Suppressor macrophage treated with lipopolysaccharide for 4 hours (primary cell): ENCODE measurements around the gene CXCL17.

Source experiments
- DNase-seq: peaks from one replicate; pipeline ENCODE4 v3.0.0-alpha.2; 2020

Gene CXCL17

DNA sequence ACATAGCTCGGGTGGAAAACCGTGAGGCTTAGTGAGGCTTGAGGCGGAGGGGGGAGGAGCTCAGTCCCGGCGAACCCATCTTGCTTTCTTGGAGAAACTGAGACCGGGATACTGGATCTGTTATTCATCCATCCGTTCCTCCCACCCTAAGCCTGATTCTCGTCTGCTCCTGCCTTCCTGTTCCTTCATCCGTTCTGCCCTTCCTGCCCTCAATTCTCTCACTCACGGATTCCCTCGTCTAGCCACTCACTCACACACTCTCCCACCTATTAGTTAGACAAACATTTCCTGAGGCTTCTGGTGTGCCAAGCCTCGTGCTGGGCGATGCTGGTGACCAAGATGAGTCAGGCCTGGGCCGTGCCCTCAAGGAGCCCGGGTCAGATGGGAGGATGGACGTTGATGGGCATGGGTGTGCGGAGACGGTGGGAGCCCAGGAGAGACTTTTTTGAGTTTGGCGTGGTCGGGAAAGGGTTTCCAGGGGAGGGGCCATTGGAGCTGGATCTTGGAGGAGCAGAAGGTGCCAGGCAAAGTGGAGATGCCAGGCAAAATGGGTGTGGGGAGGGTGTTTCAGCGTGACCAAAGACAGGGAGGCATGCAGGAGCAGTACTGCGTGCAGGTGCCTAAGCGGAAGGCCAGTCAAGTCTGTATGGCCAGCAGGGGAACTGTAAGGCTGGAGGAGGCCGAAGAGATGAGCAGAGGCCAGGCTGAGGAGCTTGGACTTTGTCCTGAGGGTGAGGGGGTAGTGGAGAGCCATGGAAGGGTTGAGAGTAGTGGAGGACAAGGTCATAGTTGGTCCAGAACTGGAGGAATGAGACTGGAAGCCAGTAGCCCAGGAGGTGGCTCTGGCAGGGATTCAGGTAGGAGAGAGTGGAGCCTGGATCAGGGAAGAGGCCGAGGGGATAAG lies 45.2 kb downstream of the CXCL17 start:
- DNase-seq = peak; percentile 13

DNA sequence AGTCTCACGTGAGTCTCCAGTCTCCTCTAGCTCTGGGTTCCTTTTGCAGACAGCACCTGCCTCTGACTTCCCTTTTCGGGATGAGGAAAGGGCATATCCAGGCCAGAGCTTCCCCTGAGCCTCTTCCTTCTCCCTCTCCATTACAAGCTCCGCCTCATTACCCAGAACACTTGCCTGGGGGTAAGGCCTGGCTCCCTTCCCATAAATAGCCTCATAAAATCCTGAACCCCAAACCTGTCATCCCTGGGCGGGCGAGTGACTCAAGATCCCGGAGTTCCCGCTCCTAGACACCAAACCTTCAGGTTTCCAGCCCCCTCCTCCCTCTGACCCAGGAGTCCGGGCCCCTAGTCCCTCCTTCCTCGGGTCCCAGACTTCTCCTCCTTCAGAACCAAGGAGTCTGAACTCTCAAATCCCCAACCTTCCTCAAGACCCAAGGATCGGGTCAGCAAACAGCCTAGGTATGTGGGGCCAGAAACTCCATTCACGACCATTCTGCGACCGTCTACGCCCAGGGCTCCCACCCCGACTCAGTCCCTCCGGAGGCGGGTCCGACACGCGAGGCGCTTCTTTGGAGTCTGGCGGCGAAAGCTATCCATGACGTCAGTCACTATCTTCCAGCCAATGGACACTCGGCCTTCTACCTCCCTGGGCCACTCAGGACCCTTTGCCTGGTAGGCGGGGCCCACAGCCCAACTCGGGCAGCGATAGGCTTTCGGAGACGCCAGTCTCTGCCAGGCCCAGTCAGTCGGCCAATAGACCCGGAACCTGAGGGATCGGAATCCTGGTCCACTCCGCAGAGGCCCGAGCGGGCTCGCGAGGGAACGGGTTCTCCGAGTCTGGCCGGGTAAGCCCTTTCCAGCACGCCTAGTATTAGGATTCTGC lies 46.1 kb downstream of the CXCL17 start:
- DNase-seq = peak; percentile 99

DNA sequence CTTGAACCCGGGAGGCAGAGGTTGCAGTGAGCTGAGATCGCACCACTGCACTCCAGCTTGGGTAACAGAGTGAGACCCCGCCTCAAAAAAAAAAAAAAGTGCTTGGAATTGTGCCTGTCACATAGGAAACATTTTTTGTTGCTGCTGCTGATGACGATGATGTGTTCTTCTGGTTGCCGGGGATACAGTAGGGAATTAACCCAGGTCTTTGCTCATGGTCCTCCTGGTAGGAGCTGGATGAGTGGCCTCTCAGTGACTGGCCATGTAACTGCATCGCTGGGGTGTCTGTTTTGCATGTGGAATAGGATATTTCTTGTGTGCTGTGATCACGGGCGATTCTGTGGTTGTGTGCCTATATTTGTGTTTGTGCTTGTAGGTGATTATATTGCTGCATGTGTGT lies 48.0 kb downstream of the CXCL17 start:
- no peak for DNase-seq

DNA sequence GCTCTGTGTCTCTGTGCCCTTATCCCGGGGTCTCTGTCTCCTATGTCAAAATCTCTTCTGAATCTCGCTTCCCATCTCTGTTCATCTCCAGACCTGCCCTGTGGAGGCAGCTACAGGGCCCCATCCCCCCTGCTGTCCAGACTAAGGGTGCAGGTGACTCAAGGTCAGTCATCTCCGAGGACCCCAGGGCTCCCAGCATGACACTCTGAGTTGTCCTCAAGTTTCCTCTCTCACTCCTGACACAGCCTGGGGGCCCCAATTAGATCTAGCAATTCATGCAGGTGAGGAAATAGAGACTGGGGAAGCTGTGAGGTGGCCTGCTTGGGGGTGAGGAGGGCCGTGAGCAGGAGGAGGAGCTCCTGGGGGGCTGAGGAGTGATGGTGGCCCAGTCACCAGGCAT lies 50.6 kb downstream of the CXCL17 start:
- DNase-seq = no peak

DNA sequence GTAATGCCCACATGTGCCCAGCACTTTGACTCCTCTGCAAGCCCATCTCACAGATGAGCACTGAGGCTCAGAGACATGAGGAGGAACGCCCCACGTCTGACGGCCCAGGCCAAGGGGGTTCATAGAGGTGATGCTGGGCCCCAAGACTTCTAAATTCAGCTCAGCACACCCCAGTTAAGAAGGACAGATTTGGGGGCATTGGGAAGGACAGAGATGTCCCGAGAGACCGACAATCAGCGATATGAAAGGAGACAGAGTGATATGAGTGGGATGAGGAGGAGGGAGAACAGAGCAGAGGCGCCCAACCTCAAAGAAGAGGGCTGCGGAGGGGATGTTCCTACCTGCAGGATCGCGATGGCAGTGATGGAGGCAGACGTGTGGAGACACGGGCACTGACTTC lies 52.8 kb downstream of the CXCL17 start, which contains the start of gene CNFN:
Gene CNFN, minus strand, starts transcription at position 399 of the 400 bp plus-strand sequence. CDS start 1,260 bp downstream, outside the sequence.
- no peak for DNase-seq

DNA sequence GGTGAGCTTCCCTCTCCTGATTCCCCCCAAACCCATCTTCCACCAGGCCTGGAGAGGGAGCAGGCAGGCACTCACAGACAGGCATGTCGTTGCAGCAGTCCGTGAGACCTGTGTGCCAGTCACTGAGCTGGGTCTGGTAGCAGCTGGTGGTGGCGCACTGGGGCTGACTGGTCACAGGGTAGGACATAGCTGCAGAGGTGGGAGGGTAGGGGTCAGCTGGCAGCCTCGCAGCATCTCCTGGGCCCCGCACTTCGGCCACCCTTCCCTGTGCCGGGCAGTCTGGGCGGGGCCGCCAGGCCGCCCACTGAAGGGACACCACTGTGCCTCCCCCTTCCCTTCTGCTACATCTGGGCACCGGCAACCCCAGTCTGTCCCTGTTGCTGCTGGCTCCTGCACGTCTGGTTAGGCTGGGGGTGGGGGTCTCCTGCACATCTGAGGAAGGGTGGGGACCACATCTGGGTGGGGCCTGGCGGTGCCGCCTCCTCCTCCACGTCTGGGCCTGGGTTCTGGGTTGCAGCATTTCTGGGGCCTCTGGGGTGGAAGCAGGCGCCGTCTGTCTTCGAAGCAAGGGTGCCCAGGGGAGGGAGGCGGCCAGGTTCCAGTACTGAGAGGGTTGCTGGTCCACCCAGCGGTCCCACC lies 53.8 kb downstream of the CXCL17 start:
- DNase-seq = no peak

DNA sequence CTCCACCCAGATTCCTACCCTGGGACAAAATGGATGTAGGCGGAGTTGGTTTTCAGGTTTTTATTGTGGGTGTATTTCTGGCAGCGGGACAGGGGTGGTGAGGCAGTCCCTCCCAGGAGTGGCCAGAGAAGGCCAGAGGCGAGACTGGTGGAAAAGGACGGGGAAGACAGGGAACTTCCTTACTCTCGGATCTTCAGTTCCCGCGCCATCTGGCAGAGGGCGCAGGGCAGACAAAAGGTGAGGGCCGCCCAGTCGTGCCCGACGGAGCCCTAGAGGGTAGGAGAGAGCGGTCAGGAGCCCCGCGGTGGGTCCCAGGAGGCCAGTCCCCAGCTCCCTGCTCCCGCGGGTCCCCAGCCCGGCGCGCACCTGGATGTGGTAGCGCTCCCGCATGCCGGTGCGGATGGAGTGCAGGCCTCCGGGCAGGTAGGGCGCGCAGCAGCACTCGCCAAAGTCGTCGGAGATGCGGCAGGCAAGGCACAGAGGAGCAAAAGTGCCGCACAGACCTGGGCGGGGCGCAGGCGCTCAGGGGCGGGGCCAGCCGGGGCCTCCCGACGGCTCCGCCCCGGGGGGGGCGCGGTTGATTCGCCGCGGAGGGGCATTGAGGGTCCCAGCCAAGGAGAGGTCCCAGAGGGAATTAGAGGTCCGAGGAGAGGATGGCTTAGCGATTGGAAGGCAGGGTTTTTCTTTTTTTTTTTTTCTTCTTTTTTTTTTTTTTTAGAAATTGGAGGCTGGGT lies 55.6 kb downstream of the CXCL17 start:
- peak; percentile 71 for DNase-seq

DNA sequence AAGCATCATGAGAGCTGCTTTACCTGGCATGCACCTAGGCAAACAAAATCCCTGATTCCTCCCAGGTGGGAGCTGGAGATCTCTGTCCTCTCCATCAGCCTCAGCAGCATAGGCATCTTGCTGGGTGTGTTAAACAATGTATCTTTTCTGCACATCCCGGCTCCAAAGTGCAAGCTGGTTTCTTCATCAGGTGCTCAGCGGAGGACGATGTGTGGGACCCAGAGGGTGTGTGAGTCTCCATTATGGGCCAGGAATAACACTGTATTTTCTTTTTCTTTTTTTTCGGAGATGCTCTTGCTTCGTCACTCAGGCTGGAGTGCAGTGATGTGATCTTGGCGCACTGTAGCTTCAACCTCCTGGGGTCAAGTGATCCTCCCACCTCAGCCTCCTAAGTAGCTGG lies 62.6 kb downstream of the CXCL17 start:
- DNase-seq = no peak
